IMR-90 (cell line): ENCODE results near the gene FOXO4. TPM values are rescaled to one million over a fixed set of nuclear protein-coding genes. Genes with fewer than 3 reads are reported as not detected.

Source experiments
- ATAC-seq: fragments of 200-7000 bp; cut with Tn5 transposase; 2 replicates; pipeline ENCODE4 v1.9.1; 2020; ENCODE audit warnings: low read depth, mild to moderate bottlenecking, moderate library complexity
- BruUV-seq: library from RNA; stranded (reverse); fragments of 400-500 nt; replicated peaks from 2 replicates; lab custom pipeline; 2021; lab: Mats Ljungman, UMichigan
- CTCF ChIA-PET: fragments of 300-600 bp; formaldehyde crosslinking; extraction: SDS; loops from one replicate; lab custom pipeline; 2021; ENCODE audit warnings: antibody characterized with exemption; lab: Yijun Ruan, JAX
- POLR2A ChIA-PET: fragments of 300-600 bp; sonication (Branson Sonifier 250); formaldehyde crosslinking; loops from one replicate; lab custom pipeline; 2022; ENCODE audit warnings: antibody characterized with exemption; ENCODE audit not compliant: unreplicated experiment; lab: Charles Lee
- DNase-seq: peaks from one replicate; pipeline ENCODE4 v3.0.0; 2013
- H2AFZ ChIP-seq: replicated peaks from 2 replicates; pipeline ENCODE3; 2013; ENCODE audit warnings: low read length, mild to moderate bottlenecking; ENCODE audit not compliant: poor library complexity
- H2AK5ac ChIP-seq: 2 replicates; pipeline ENCODE4 v1.6.1; 2013; ENCODE audit warnings: low read depth, low read length, inconsistent platforms
- H2AK9ac ChIP-seq: replicated peaks from 2 replicates; pipeline ENCODE3; 2013; ENCODE audit warnings: mild to moderate bottlenecking, low read depth, low read length, moderate library complexity; ENCODE audit not compliant: poor library complexity
- H2BK120ac ChIP-seq: 2 replicates; pipeline ENCODE4 v1.6.1; 2013; ENCODE audit warnings: low read depth, low read length, inconsistent platforms
- H2BK15ac ChIP-seq: 3 replicates; pipeline ENCODE4 v1.6.1; 2013; ENCODE audit warnings: low read depth, low read length, inconsistent platforms
- H2BK20ac ChIP-seq: 2 replicates; pipeline ENCODE4 v1.6.1; 2013; ENCODE audit warnings: low read depth, mild to moderate bottlenecking, inconsistent platforms, low read length, moderate library complexity
- H2BK5ac ChIP-seq: 2 replicates; pipeline ENCODE4 v1.6.1; 2013; ENCODE audit warnings: mild to moderate bottlenecking, low read depth, low read length, inconsistent platforms; ENCODE audit not compliant: poor library complexity, severe bottlenecking
- H3K14ac ChIP-seq: replicated peaks from 2 replicates; pipeline ENCODE4 v1.6.1; 2013; ENCODE audit warnings: low read depth, low read length, inconsistent platforms
- H3K18ac ChIP-seq: 2 replicates; pipeline ENCODE4 v1.6.1; 2013; ENCODE audit warnings: low read depth, low read length, control low read depth
- H3K23ac ChIP-seq: 2 replicates; pipeline ENCODE4 v1.6.1; 2013; ENCODE audit warnings: low read depth, low read length, inconsistent platforms
- H3K27ac ChIP-seq: 2 replicates; pipeline ENCODE4 v1.5.1; 2013; ENCODE audit warnings: mild to moderate bottlenecking, control low read depth, low read length; ENCODE audit not compliant: insufficient read depth
- H3K27me3 ChIP-seq: 2 replicates; pipeline ENCODE4 v1.6.1; 2013; ENCODE audit warnings: low read length; ENCODE audit not compliant: control insufficient read depth, insufficient read depth
- H3K36me3 ChIP-seq: 2 replicates; pipeline ENCODE4 v1.6.1; 2013; ENCODE audit warnings: low read length, mixed read lengths; ENCODE audit not compliant: control insufficient read depth, insufficient read depth
- H3K4ac ChIP-seq: 2 replicates; pipeline ENCODE4 v1.6.1; 2013; ENCODE audit warnings: low read depth, low read length, inconsistent platforms
- H3K4me1 ChIP-seq: 2 replicates; pipeline ENCODE4 v1.6.1; 2013; ENCODE audit warnings: low read length, mixed read lengths; ENCODE audit not compliant: control insufficient read depth, insufficient read depth
- H3K4me2 ChIP-seq: 2 replicates; pipeline ENCODE4 v1.6.1; 2013; ENCODE audit warnings: low read depth, mild to moderate bottlenecking, control low read depth, low read length, moderate library complexity
- H3K4me3 ChIP-seq: 2 replicates; pipeline ENCODE4 v1.5.1; 2013; ENCODE audit warnings: low read depth, mild to moderate bottlenecking, control low read depth, low read length, moderate library complexity; ENCODE audit not compliant: insufficient read depth
- H3K56ac ChIP-seq: 2 replicates; pipeline ENCODE4 v1.6.1; 2013; ENCODE audit warnings: low read length, inconsistent platforms; ENCODE audit not compliant: insufficient read depth; ENCODE audit errors: extremely low read depth
- H3K79me1 ChIP-seq, 2 experiments: 2 replicates each; pipeline ENCODE4 v1.6.1; 2013; ENCODE audit warnings: low read length in 2 of 2, inconsistent platforms in 1 of 2, low read depth in 1 of 2
- H3K9ac ChIP-seq: 2 replicates; pipeline ENCODE4 v1.6.1; 2013; ENCODE audit warnings: low read depth, low read length, control low read depth
- H3K9me1 ChIP-seq: 2 replicates; pipeline ENCODE4 v1.6.1; 2013; ENCODE audit warnings: low read length, inconsistent platforms; ENCODE audit not compliant: insufficient read depth
- H3K9me3 ChIP-seq: 2 replicates; pipeline ENCODE4 v1.6.1; 2013; ENCODE audit warnings: low read length; ENCODE audit not compliant: control insufficient read depth, insufficient read depth
- H4K20me1 ChIP-seq: 2 replicates; pipeline ENCODE4 v1.6.1; 2013; ENCODE audit warnings: low read length, inconsistent platforms; ENCODE audit not compliant: insufficient read depth
- H4K5ac ChIP-seq: 2 replicates; pipeline ENCODE4 v1.6.1; 2013; ENCODE audit warnings: mild to moderate bottlenecking, low read depth, low read length, control low read depth
- H4K8ac ChIP-seq, 2 experiments: 2 replicates each; pipeline ENCODE4 v1.6.1; 2013; ENCODE audit warnings: low read depth in 2 of 2, low read length in 2 of 2, control low read depth in 1 of 2, inconsistent platforms in 1 of 2
- H4K91ac ChIP-seq: 2 replicates; pipeline ENCODE4 v1.6.1; 2013; ENCODE audit warnings: low read depth, low read length, inconsistent platforms; ENCODE audit not compliant: insufficient read depth
- BHLHE40 ChIP-seq: fragments of 150-350 bp; IDR thresholded peaks from 2 replicates; pipeline ENCODE4 v1.6.1; 2016; ENCODE audit warnings: mild to moderate bottlenecking, low read depth, low read length
- CEBPB ChIP-seq: IDR thresholded peaks from 2 replicates; pipeline ENCODE4 v1.6.1; 2012; ENCODE audit warnings: low read depth, low read length, improper control_type of control experiment
- CHD1 ChIP-seq: IDR thresholded peaks from 2 replicates; pipeline ENCODE4 v1.6.1; 2012; ENCODE audit warnings: low read depth, low read length, improper control_type of control experiment
- CTCF ChIP-seq: conservative IDR thresholded peaks from 2 replicates; pipeline ENCODE4 v1.5.1; 2012; ENCODE audit warnings: mild to moderate bottlenecking, low read depth, low read length, improper control_type of control experiment
- FOS ChIP-seq: fragments of 150-350 bp; IDR thresholded peaks from 2 replicates; pipeline ENCODE4 v1.6.1; 2016; ENCODE audit warnings: low read depth, low read length
- MAFK ChIP-seq: IDR thresholded peaks from 2 replicates; pipeline ENCODE4 v1.6.1; 2012; ENCODE audit warnings: low read depth, low read length, improper control_type of control experiment
- MAZ ChIP-seq: IDR thresholded peaks from 2 replicates; pipeline ENCODE4 v1.6.1; 2012; ENCODE audit warnings: low read depth, mild to moderate bottlenecking, low read length, improper control_type of control experiment, moderate library complexity, borderline replicate concordance
- MXI1 ChIP-seq: IDR thresholded peaks from 2 replicates; pipeline ENCODE4 v1.6.1; 2012; ENCODE audit warnings: low read depth, mild to moderate bottlenecking, low read length, moderate library complexity, borderline replicate concordance
- NFE2L2 ChIP-seq: fragments of 150-350 bp; IDR thresholded peaks from 2 replicates; pipeline ENCODE4 v1.6.1; 2016; ENCODE audit warnings: low read depth, mild to moderate bottlenecking, low read length
- POLR2A ChIP-seq: IDR thresholded peaks from 2 replicates; pipeline ENCODE4 v1.6.1; 2012; ENCODE audit warnings: mild to moderate bottlenecking, low read depth, low read length
- RAD21 ChIP-seq: IDR thresholded peaks from 2 replicates; pipeline ENCODE4 v1.6.1; 2012; ENCODE audit warnings: low read length, improper control_type of control experiment
- RCOR1 ChIP-seq: IDR thresholded peaks from 2 replicates; pipeline ENCODE4 v1.6.1; 2012; ENCODE audit warnings: mild to moderate bottlenecking, low read length, improper control_type of control experiment; ENCODE audit not compliant: insufficient replicate concordance
- RFX5 ChIP-seq: IDR thresholded peaks from 2 replicates; pipeline ENCODE4 v1.8.0; 2012; ENCODE audit warnings: low read depth, mild to moderate bottlenecking, low read length, moderate library complexity
- SMC3 ChIP-seq: fragments of 150-350 bp; IDR thresholded peaks from 2 replicates; pipeline ENCODE4 v1.6.1; 2016; ENCODE audit warnings: low read depth, mild to moderate bottlenecking, antibody characterized with exemption, low read length, moderate library complexity
- WGBS, 2 experiments: methylation state at CpG; one replicate each; pipeline versions ENCODE4 v1.1.5 to v1.1.7; 2013; ENCODE audit warnings: missing lambda C conversion rate in 2 of 2; ENCODE audit not compliant: insufficient read length in 1 of 2; ENCODE audit errors: extremely low coverage in 2 of 2; 5-methylcytosine and 5-hydroxymethylcytosine counted together
- dilution Hi-C: fragments of 300-500 bp; cut with HindIII; formaldehyde crosslinking; loops from one replicate; pipeline ENCODE4 v1.14.3; 2018; ENCODE audit warnings: low sequenced_read_pairs; ENCODE audit not compliant: unreplicated experiment
- in situ Hi-C: fragments of 300-500 bp; cut with MboI; formaldehyde crosslinking; loops from 3 replicates; pipeline ENCODE4 v1.14.3; 2019; ENCODE audit warnings: low sequenced_read_pairs, inconsistent platforms, mixed read lengths
- intact Hi-C: fragments of 100-400 bp; cut with micrococcal nuclease; formaldehyde crosslinking; loops from 2 replicates; pipeline ENCODE4 v1.10.0; 2022
- polyA plus RNA-seq, 3 experiments: library from polyadenylated mRNA; depleted of rRNA; stranded (reverse); fragments of >200 nt; gene quantifications; 2 replicates each; pipeline ENCODE4 v1.2.3, GENCODE V29; 2012; ENCODE audit warnings: low replicate concordance in 1 of 3
- total RNA-seq: library from RNA; depleted of rRNA; stranded (reverse); fragments of >200 nt; gene quantifications from 2 replicates; pipeline ENCODE4 v1.2.3, GENCODE V29; 2012
- TF ChIP-seq, protein P1 (sequence below): fragments of 150-350 bp; IDR thresholded peaks from 2 replicates; pipeline ENCODE4 v1.6.1; 2016; ENCODE audit warnings: low read depth, mild to moderate bottlenecking, low read length, moderate library complexity, borderline replicate concordance
- TF ChIP-seq, protein P2 (sequence below): fragments of 150-350 bp; IDR thresholded peaks from 2 replicates; pipeline ENCODE4 v1.6.1; 2017; ENCODE audit warnings: mild to moderate bottlenecking, antibody characterized with exemption, low read length, low read depth

The FOXO4 gene
- total and polyA plus RNA-seq, 2 of the 4 experiments (the other 2 are of a cell fraction): 2.0 to 2.6 TPM

DNA sequence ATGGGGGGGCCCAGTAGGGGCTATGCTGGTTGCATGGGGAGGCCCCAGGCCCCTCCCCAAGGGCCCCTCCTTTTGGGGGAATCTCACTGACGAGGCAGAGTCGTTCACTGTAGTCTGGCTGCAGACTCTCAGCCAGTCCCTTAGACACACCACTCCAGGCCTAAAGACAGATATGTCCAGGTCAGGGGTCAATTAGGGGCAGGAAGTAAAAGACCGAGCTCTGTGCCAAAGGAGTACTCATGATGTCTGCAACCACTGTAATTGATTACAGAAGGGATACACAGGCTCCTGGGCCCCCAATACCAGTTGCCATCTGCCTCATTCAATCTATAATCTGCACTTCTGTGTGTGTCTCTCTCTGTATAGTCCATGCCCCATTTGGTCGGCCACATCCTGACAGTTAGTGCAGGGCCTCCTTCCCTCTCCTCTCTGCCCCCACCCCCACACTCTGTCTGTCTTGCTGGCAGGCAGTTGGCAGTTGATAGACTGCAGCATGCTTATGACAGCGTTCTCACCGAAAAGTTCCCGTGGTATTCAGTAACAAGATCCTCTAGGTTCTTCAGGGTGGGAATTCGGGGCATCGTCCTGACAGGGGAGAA is 12.2 kb downstream of the FOXO4 start:
- Histone ChIP-seq H3K4ac (no peak overlapping the region), H3K18ac (no peak overlapping the region), H2AFZ (no peak overlapping the region), H3K23ac (no peak overlapping the region), H2BK20ac (no peak overlapping the region), H2BK120ac (no peak overlapping the region), H3K79me1 (no peaks in the 10 kb centered on the region), H4K5ac (no peak overlapping the region), H2AK5ac (no peak overlapping the region), H3K56ac (no peak overlapping the region), H3K27ac (no peak overlapping the region), H4K8ac (no peak overlapping the region), H3K9me1 (no peaks in the 10 kb centered on the region), H2BK5ac (no peak overlapping the region), H3K9ac (no peak overlapping the region), H3K9me3 (no peaks in the 10 kb centered on the region), H3K36me3 (no peaks in the 10 kb centered on the region), H3K14ac (no peak overlapping the region), H3K4me2 (no peak overlapping the region), H3K4me3 (no peak overlapping the region), H3K27me3 (peaks cover 19% of the 10 kb centered on the region), H3K4me1 (no peaks in the 10 kb centered on the region), H2BK15ac (no peak overlapping the region), H4K91ac (no peak overlapping the region), H4K20me1 (no peaks in the 10 kb centered on the region), H2AK9ac (no peak overlapping the region)
- in situ Hi-C loops (no loop called here), dilution Hi-C loops (no loop called here), intact Hi-C loops (no loop called here)
- BruUV-seq: no TSS peak
- ATAC-seq: no peak
- TF ChIP-seq CEBPB: no peak
- TF ChIP-seq RCOR1: no peak
- no peak for TF ChIP-seq FOS
- TF ChIP-seq POLR2A: no peak
- TF ChIP-seq NFE2L2: no peak
- TF ChIP-seq BHLHE40: no peak
- TF ChIP-seq CTCF: no peak
- TF ChIP-seq, protein P1, sequence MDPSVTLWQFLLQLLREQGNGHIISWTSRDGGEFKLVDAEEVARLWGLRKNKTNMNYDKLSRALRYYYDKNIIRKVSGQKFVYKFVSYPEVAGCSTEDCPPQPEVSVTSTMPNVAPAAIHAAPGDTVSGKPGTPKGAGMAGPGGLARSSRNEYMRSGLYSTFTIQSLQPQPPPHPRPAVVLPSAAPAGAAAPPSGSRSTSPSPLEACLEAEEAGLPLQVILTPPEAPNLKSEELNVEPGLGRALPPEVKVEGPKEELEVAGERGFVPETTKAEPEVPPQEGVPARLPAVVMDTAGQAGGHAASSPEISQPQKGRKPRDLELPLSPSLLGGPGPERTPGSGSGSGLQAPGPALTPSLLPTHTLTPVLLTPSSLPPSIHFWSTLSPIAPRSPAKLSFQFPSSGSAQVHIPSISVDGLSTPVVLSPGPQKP: no peak
- TF ChIP-seq MAFK: no peak
- TF ChIP-seq, protein P2, sequence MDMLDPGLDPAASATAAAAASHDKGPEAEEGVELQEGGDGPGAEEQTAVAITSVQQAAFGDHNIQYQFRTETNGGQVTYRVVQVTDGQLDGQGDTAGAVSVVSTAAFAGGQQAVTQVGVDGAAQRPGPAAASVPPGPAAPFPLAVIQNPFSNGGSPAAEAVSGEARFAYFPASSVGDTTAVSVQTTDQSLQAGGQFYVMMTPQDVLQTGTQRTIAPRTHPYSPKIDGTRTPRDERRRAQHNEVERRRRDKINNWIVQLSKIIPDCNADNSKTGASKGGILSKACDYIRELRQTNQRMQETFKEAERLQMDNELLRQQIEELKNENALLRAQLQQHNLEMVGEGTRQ: no peak
- TF ChIP-seq RFX5: no peak
- no peak for TF ChIP-seq MXI1
- no peak for TF ChIP-seq MAZ
- no peak for TF ChIP-seq RAD21
- TF ChIP-seq SMC3: no peak
- TF ChIP-seq CHD1: no peak
- WGBS, 2 experiments: no CpG with 5 or more reads among the region's 9 CpGs
- POLR2A ChIA-PET: no interaction called here
- DNase-seq: no peak
- CTCF ChIA-PET: no interaction called here
